GM23338 (cell line): ENCODE results near the gene DCAF16. TPM values are rescaled to one million over a fixed set of nuclear protein-coding genes. Genes with fewer than 3 reads are reported as not detected.

Experiments
- ATAC-seq: fragments of 200-7000 bp; cut with Tn5 transposase; 3 replicates; pipeline ENCODE4 v1.9.1; 2020
- DNase-seq: peaks from one replicate; pipeline ENCODE4 v3.0.0-alpha.2; 2015; ENCODE audit warnings: low spot score
- H2AFZ ChIP-seq: fragments of 200-600 bp; sonication (generic); 2 replicates; pipeline ENCODE4 v1.8.0; 2016; ENCODE audit warnings: antibody characterized with exemption, mild to moderate bottlenecking, moderate library complexity
- H3F3A ChIP-seq: fragments of 200-600 bp; sonication (generic); replicated peaks from 2 replicates; pipeline ENCODE4 v1.8.0; 2017; ENCODE audit warnings: antibody characterized with exemption, mixed run types, low read depth
- H3K27ac ChIP-seq: fragments of 200-600 bp; sonication (generic); 2 replicates; pipeline ENCODE4 v1.6.1; 2016; ENCODE audit warnings: low read depth
- H3K27me3 ChIP-seq: fragments of 200-600 bp; sonication (generic); 2 replicates; pipeline ENCODE4 v1.8.0; 2016; ENCODE audit warnings: mild to moderate bottlenecking, mixed run types, moderate library complexity; ENCODE audit not compliant: insufficient read depth
- H3K36me3 ChIP-seq: fragments of 200-600 bp; sonication (generic); 2 replicates; pipeline ENCODE4 v1.8.0; 2016; ENCODE audit warnings: mild to moderate bottlenecking; ENCODE audit not compliant: insufficient read depth
- H3K4me1 ChIP-seq: fragments of 200-600 bp; sonication (generic); 2 replicates; pipeline ENCODE4 v1.8.0; 2016; ENCODE audit warnings: mild to moderate bottlenecking, moderate library complexity; ENCODE audit not compliant: insufficient read depth
- H3K4me2 ChIP-seq: fragments of 200-600 bp; sonication (generic); 2 replicates; pipeline ENCODE4 v1.7.1; 2017; ENCODE audit warnings: mixed run types
- H3K4me3 ChIP-seq: fragments of 200-600 bp; sonication (generic); 2 replicates; pipeline ENCODE4 v1.6.1; 2016; ENCODE audit warnings: mixed run types
- H3K79me2 ChIP-seq: fragments of 200-600 bp; sonication (generic); replicated peaks from 2 replicates; pipeline ENCODE4 v1.8.0; 2017; ENCODE audit warnings: mild to moderate bottlenecking; ENCODE audit not compliant: insufficient read depth
- H3K9me2 ChIP-seq: fragments of 200-600 bp; sonication (generic); 2 replicates; pipeline ENCODE4 v1.8.0; 2017; ENCODE audit not compliant: insufficient read depth
- H4K20me1 ChIP-seq: fragments of 200-600 bp; sonication (generic); replicated peaks from 2 replicates; pipeline ENCODE4 v1.8.0; 2017; ENCODE audit warnings: mild to moderate bottlenecking; ENCODE audit not compliant: insufficient read depth
- H3K27ac Mint-ChIP-seq: 2 replicates; pipeline ENCODE4 v1.8.0; 2020; ENCODE audit warnings: inconsistent platforms, mild to moderate bottlenecking, moderate library complexity, mixed read lengths
- H3K27me3 Mint-ChIP-seq: 3 replicates; pipeline ENCODE4 v1.8.0; 2022; ENCODE audit warnings: low read depth, mild to moderate bottlenecking, moderate library complexity, mixed read lengths, inconsistent platforms; ENCODE audit not compliant: insufficient read depth, poor library complexity
- H3K36me3 Mint-ChIP-seq: 3 replicates; pipeline ENCODE4 v1.8.0; 2021; ENCODE audit warnings: low read depth, mild to moderate bottlenecking, inconsistent platforms, moderate library complexity, mixed read lengths
- H3K4me1 Mint-ChIP-seq: 3 replicates; pipeline ENCODE4 v1.8.0; 2020; ENCODE audit warnings: mild to moderate bottlenecking, inconsistent platforms, mixed read lengths
- H3K4me3 Mint-ChIP-seq: 3 replicates; pipeline ENCODE4 v1.8.0; 2021; ENCODE audit warnings: moderate library complexity, mild to moderate bottlenecking, inconsistent platforms, mixed read lengths
- H3K9me3 Mint-ChIP-seq: 3 replicates; pipeline ENCODE4 v1.8.0; 2020; ENCODE audit warnings: moderate library complexity, mild to moderate bottlenecking, inconsistent platforms, mixed read lengths
- CREB1 ChIP-seq: fragments of 250-450 bp; sonication (Bioruptor Pico); IDR thresholded peaks from 2 replicates; pipeline ENCODE4 v1.5.0; 2020; ENCODE audit warnings: low read depth, mild to moderate bottlenecking, moderate library complexity
- EZH2 ChIP-seq: fragments of 200-600 bp; sonication (generic); IDR thresholded peaks from one replicate; pipeline ENCODE4 v1.8.0; 2017; ENCODE audit warnings: antibody characterized with exemption, mild to moderate bottlenecking, low read depth; ENCODE audit not compliant: unreplicated experiment
- EZH2phosphoT487 ChIP-seq: fragments of 200-600 bp; sonication (generic); IDR thresholded peaks from one replicate; pipeline ENCODE4 v1.8.1; 2018; ENCODE audit warnings: antibody characterized with exemption; ENCODE audit not compliant: unreplicated experiment
- JUNB ChIP-seq: IDR thresholded peaks from one replicate; pipeline ENCODE4 v1.6.1; 2016; ENCODE audit warnings: antibody characterized with exemption; ENCODE audit not compliant: unreplicated experiment
- NANOG ChIP-seq: IDR thresholded peaks from 2 replicates; pipeline ENCODE4 v1.6.1; 2016; ENCODE audit warnings: antibody characterized with exemption, borderline replicate concordance
- POLR2AphosphoS5 ChIP-seq: IDR thresholded peaks from 2 replicates; pipeline ENCODE4 v1.6.1; 2016; ENCODE audit warnings: antibody characterized with exemption, low read depth
- STAT1 ChIP-seq: IDR thresholded peaks from one replicate; pipeline ENCODE4 v1.6.1; 2016; ENCODE audit warnings: antibody characterized with exemption; ENCODE audit not compliant: unreplicated experiment
- ZNF114 ChIP-seq: fragments of 250-450 bp; sonication (Bioruptor Pico); IDR thresholded peaks from 2 replicates; pipeline ENCODE4 v1.5.0; 2020; ENCODE audit warnings: mild to moderate bottlenecking, moderate library complexity
- ZNF331 ChIP-seq: fragments of 250-450 bp; sonication (Bioruptor Pico); IDR thresholded peaks from 2 replicates; pipeline ENCODE4 v1.5.0; 2020; ENCODE audit warnings: low read depth, mild to moderate bottlenecking, moderate library complexity
- polyA plus RNA-seq: library from polyadenylated mRNA; unstranded; fragments of >200 nt; fragmentation: Nextera tagmentation; extraction: Ambion mirVana; gene quantifications from 2 replicates; pipeline ENCODE4 v1.2.1, GENCODE V29; 2016
- total RNA-seq: library from RNA; depleted of rRNA; stranded (reverse); fragments of >200 nt; shearing (Covaris generic); gene quantifications from 2 replicates; pipeline ENCODE4 v1.2.3, GENCODE V29; 2014
- TF ChIP-seq, protein P1 (sequence below), 2 experiments: fragments of 200-600 bp in 1 of 2; sonication (generic) in 1 of 2; conservative IDR thresholded peaks; 2 replicates each; pipeline versions ENCODE4 v1.5.1 to v1.6.1; 2016 to 2017; ENCODE audit warnings: antibody characterized with exemption in 2 of 2, low read depth in 2 of 2, mild to moderate bottlenecking in 2 of 2, moderate library complexity in 1 of 2
- TF ChIP-seq, protein P2 (sequence below): IDR thresholded peaks from 2 replicates; pipeline ENCODE4 v1.6.1; 2016; ENCODE audit warnings: antibody characterized with exemption
- TF ChIP-seq, protein P3 (sequence below): fragments of 250-450 bp; sonication (Bioruptor Pico); IDR thresholded peaks from 2 replicates; pipeline ENCODE4 v1.5.0; 2020; ENCODE audit warnings: mild to moderate bottlenecking, moderate library complexity

The DCAF16 gene
- total and polyA plus RNA-seq, 2 experiments from 2014 or later, result 28.7 to 46.3 TPM

DNA sequence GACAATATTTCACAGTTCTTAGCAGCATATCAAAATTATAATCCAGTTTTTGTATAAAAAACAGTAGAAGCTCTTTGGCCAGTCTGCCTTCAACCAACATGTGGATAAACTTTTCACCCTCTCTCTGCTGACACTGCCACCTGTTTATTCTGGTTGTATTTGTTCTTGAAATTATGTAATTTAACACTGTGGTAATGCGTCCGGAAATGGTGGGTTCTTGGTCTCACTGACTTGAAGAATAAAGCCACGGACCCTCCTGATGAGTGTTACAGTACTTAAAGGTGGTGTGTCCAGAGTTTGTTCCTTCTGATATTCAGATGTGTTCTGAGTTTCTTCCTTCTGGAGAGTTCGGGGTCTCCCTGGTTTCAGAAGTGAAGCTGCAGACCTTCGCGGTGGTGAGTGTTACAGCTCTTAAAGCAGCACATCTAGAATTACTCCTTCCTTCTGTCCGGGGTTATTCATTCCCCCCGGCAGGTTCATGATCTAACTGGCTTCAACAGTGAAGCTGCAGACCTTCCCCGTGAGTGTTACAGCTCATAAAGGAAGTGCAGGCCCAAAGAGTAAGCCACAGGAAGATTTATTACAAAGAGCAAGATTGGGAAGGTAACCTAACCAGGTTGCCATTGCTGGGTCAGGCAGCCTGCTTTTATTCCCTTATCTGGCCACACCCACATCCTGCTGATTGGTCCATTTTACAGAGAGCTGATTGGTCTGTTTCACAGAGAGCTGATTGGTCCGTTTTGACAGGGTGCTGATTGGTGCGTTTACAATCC is 44.9 kb downstream of the DCAF16 start (continued):
- TF ChIP-seq, protein P1, sequence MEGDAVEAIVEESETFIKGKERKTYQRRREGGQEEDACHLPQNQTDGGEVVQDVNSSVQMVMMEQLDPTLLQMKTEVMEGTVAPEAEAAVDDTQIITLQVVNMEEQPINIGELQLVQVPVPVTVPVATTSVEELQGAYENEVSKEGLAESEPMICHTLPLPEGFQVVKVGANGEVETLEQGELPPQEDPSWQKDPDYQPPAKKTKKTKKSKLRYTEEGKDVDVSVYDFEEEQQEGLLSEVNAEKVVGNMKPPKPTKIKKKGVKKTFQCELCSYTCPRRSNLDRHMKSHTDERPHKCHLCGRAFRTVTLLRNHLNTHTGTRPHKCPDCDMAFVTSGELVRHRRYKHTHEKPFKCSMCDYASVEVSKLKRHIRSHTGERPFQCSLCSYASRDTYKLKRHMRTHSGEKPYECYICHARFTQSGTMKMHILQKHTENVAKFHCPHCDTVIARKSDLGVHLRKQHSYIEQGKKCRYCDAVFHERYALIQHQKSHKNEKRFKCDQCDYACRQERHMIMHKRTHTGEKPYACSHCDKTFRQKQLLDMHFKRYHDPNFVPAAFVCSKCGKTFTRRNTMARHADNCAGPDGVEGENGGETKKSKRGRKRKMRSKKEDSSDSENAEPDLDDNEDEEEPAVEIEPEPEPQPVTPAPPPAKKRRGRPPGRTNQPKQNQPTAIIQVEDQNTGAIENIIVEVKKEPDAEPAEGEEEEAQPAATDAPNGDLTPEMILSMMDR (conservative IDR thresholded peaks at IDR 0.05; ENCODE audit: low read depth in 2 of 2), result no peak

DNA sequence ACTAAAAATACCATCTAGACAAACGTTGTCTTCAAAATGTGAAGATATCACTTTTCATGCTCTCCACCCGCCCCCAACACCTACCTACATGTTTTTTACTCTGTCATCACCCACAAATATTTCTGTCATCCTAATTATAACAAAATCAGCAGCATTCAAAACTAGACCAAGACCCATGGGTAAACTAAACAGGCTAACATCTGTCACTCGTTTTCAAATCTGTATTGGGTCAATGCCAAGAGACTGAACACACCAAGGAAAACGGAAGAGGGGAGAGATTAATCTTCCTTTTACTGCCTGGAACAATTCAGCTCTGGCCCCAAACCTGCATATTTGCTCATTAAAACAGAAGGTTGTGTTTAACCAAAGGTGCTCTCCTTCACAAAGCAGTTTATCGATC is 46.6 kb downstream of the DCAF16 start:
- H3K4me1 Mint-ChIP-seq, result peaks cover 14% of the 10 kb centered on the region
- peaks cover 8% of the 10 kb centered on the region for H3K36me3 Mint-ChIP-seq
- no peak overlapping the region for H3K4me2 ChIP-seq
- H2AFZ ChIP-seq, result no peak overlapping the region
- no peaks in the 10 kb centered on the region for H3F3A ChIP-seq
- no peaks in the 10 kb centered on the region for H3K9me2 ChIP-seq
- H3K4me1 ChIP-seq, result no peaks in the 10 kb centered on the region
- peaks cover 29% of the 10 kb centered on the region for H3K9me3 Mint-ChIP-seq
- H3K27ac ChIP-seq, result no peak overlapping the region
- H3K27me3 ChIP-seq, result no peaks in the 10 kb centered on the region
- no peak for TF ChIP-seq POLR2AphosphoS5
- no peak for TF ChIP-seq EZH2
- TF ChIP-seq EZH2phosphoT487, result no peak
- no peak for TF ChIP-seq ZNF114
- no peak for TF ChIP-seq ZNF331 (CRISPR knock-in tag)
- TF ChIP-seq CREB1 (CRISPR knock-in tag), result no peak
- no peak for TF ChIP-seq NANOG
- TF ChIP-seq STAT1, result no peak
- TF ChIP-seq, protein P2, sequence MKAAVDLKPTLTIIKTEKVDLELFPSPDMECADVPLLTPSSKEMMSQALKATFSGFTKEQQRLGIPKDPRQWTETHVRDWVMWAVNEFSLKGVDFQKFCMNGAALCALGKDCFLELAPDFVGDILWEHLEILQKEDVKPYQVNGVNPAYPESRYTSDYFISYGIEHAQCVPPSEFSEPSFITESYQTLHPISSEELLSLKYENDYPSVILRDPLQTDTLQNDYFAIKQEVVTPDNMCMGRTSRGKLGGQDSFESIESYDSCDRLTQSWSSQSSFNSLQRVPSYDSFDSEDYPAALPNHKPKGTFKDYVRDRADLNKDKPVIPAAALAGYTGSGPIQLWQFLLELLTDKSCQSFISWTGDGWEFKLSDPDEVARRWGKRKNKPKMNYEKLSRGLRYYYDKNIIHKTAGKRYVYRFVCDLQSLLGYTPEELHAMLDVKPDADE, result no peak
- TF ChIP-seq JUNB, result no peak
- TF ChIP-seq, protein P3, sequence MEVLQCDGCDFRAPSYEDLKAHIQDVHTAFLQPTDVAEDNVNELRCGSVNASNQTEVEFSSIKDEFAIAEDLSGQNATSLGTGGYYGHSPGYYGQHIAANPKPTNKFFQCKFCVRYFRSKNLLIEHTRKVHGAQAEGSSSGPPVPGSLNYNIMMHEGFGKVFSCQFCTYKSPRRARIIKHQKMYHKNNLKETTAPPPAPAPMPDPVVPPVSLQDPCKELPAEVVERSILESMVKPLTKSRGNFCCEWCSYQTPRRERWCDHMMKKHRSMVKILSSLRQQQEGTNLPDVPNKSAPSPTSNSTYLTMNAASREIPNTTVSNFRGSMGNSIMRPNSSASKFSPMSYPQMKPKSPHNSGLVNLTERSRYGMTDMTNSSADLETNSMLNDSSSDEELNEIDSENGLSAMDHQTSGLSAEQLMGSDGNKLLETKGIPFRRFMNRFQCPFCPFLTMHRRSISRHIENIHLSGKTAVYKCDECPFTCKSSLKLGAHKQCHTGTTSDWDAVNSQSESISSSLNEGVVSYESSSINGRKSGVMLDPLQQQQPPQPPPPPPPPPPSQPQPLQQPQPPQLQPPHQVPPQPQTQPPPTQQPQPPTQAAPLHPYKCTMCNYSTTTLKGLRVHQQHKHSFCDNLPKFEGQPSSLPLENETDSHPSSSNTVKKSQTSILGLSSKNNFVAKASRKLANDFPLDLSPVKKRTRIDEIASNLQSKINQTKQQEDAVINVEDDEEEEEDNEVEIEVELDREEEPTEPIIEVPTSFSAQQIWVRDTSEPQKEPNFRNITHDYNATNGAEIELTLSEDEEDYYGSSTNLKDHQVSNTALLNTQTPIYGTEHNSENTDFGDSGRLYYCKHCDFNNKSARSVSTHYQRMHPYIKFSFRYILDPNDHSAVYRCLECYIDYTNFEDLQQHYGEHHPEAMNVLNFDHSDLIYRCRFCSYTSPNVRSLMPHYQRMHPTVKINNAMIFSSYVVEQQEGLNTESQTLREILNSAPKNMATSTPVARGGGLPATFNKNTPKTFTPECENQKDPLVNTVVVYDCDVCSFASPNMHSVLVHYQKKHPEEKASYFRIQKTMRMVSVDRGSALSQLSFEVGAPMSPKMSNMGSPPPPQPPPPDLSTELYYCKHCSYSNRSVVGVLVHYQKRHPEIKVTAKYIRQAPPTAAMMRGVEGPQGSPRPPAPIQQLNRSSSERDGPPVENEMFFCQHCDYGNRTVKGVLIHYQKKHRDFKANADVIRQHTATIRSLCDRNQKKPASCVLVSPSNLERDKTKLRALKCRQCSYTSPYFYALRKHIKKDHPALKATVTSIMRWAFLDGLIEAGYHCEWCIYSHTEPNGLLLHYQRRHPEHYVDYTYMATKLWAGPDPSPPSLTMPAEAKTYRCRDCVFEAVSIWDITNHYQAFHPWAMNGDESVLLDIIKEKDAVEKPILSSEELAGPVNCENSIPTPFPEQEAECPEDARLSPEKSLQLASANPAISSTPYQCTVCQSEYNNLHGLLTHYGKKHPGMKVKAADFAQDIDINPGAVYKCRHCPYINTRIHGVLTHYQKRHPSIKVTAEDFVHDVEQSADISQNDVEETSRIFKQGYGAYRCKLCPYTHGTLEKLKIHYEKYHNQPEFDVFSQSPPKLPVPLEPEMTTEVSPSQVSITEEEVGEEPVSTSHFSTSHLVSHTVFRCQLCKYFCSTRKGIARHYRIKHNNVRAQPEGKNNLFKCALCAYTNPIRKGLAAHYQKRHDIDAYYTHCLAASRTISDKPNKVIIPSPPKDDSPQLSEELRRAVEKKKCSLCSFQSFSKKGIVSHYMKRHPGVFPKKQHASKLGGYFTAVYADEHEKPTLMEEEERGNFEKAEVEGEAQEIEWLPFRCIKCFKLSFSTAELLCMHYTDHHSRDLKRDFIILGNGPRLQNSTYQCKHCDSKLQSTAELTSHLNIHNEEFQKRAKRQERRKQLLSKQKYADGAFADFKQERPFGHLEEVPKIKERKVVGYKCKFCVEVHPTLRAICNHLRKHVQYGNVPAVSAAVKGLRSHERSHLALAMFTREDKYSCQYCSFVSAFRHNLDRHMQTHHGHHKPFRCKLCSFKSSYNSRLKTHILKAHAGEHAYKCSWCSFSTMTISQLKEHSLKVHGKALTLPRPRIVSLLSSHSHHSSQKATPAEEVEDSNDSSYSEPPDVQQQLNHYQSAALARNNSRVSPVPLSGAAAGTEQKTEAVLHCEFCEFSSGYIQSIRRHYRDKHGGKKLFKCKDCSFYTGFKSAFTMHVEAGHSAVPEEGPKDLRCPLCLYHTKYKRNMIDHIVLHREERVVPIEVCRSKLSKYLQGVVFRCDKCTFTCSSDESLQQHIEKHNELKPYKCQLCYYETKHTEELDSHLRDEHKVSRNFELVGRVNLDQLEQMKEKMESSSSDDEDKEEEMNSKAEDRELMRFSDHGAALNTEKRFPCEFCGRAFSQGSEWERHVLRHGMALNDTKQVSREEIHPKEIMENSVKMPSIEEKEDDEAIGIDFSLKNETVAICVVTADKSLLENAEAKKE (CRISPR knock-in tag), result no peak
- TF ChIP-seq, protein P1 (conservative IDR thresholded peaks at IDR 0.05; ENCODE audit: low read depth in 2 of 2), result no peak
- H4K20me1 ChIP-seq, result no peaks in the 10 kb centered on the region
- ATAC-seq, result no peak
- no peaks in the 10 kb centered on the region for H3K36me3 ChIP-seq
- no peak overlapping the region for H3K4me3 ChIP-seq
- H3K4me3 Mint-ChIP-seq, result no peak overlapping the region
- H3K79me2 ChIP-seq, result no peaks in the 10 kb centered on the region
- H3K27ac Mint-ChIP-seq, result no peak overlapping the region
- no peak for DNase-seq
- H3K27me3 Mint-ChIP-seq, result peaks cover 2% of the 10 kb centered on the region
